Activated naive CD4-positive, alpha-beta T cell treated with anti-CD3 and anti-CD28 coated beads, Interleukin-2, amount 50 U/mL, for 24 hours (primary cell): ENCODE data around the gene CARD11.
"Not testable (repeated sequence)": the region's sequence is repeated elsewhere in the genome, so short reads cannot be mapped to it uniquely, and the experiment has no call there.

ENCODE experiments used
- H3K27ac Mint-ChIP-seq: one replicate; pipeline ENCODE4 v1.8.0; 2021; ENCODE audit warnings: mild to moderate bottlenecking, mixed read lengths
- H3K27me3 Mint-ChIP-seq: one replicate; pipeline ENCODE4 v1.8.0; 2021; ENCODE audit warnings: mixed read lengths
- H3K36me3 Mint-ChIP-seq: one replicate; pipeline ENCODE4 v1.8.0; 2021; ENCODE audit warnings: mixed read lengths
- H3K4me1 Mint-ChIP-seq: one replicate; pipeline ENCODE4 v1.8.0; 2021; ENCODE audit warnings: mixed read lengths
- H3K4me3 Mint-ChIP-seq: one replicate; pipeline ENCODE4 v1.8.0; 2021; ENCODE audit warnings: mild to moderate bottlenecking, mixed read lengths
- H3K9me3 Mint-ChIP-seq: one replicate; pipeline ENCODE4 v1.8.0; 2021; ENCODE audit warnings: mixed read lengths

Gene CARD11

GRCh38 chr7:2958416-2959102 is 85.1 kb downstream of the CARD11 start:
- peaks cover 87% of the 10 kb centered on the region for H3K4me1 Mint-ChIP-seq
- peak overlapping the region; percentile 73 for H3K27ac Mint-ChIP-seq
- no peaks in the 10 kb centered on the region for H3K9me3 Mint-ChIP-seq
- H3K27me3 Mint-ChIP-seq = no peaks in the 10 kb centered on the region
- H3K36me3 Mint-ChIP-seq = peaks cover 7% of the 10 kb centered on the region
- H3K4me3 Mint-ChIP-seq = no peak overlapping the region

- Mint-ChIP-seq H3K4me1 (peaks cover 81% of the 10 kb centered on the region), H3K27ac (peak overlapping the region; percentile 59)
- H3K27me3 Mint-ChIP-seq, H3K4me3 Mint-ChIP-seq, H3K9me3 Mint-ChIP-seq, H3K36me3 Mint-ChIP-seq: not testable (repeated sequence)
Measured at GRCh38 chr7:2957369-2957727, 86.3 kb downstream of the CARD11 start.

GRCh38 chr7:2956526-2957368 is 86.9 kb downstream of the CARD11 start:
- no peaks in the 10 kb centered on the region for H3K9me3 Mint-ChIP-seq
- H3K36me3 Mint-ChIP-seq = peaks cover 8% of the 10 kb centered on the region

GRCh38 chr7:2956076-2956475 is 87.6 kb downstream of the CARD11 start:
- H3K4me1 Mint-ChIP-seq = peaks cover 81% of the 10 kb centered on the region
- peaks cover 10% of the 10 kb centered on the region for H3K36me3 Mint-ChIP-seq
- no peak overlapping the region for H3K4me3 Mint-ChIP-seq
- no peaks in the 10 kb centered on the region for H3K27me3 Mint-ChIP-seq
- no peak overlapping the region for H3K27ac Mint-ChIP-seq
- peaks cover 2% of the 10 kb centered on the region for H3K9me3 Mint-ChIP-seq

More at GRCh38 chr7:2956526-2957368, 86.9 kb downstream of the CARD11 start:
- H3K27ac Mint-ChIP-seq = peak overlapping the region; percentile 59
- peaks cover 81% of the 10 kb centered on the region for H3K4me1 Mint-ChIP-seq
- H3K4me3 Mint-ChIP-seq = no peak overlapping the region
- no peaks in the 10 kb centered on the region for H3K27me3 Mint-ChIP-seq

- H3K36me3 Mint-ChIP-seq = peaks cover 18% of the 10 kb centered on the region
- no peaks in the 10 kb centered on the region for H3K27me3 Mint-ChIP-seq
- H3K4me1 Mint-ChIP-seq = peaks cover 81% of the 10 kb centered on the region
- peaks cover 10% of the 10 kb centered on the region for H3K9me3 Mint-ChIP-seq
- H3K27ac Mint-ChIP-seq = peak overlapping the region; percentile 59
- H3K4me3 Mint-ChIP-seq = no peak overlapping the region
Measured at GRCh38 chr7:2955269-2955668, 88.4 kb downstream of the CARD11 start.

- H3K9me3 Mint-ChIP-seq = peaks cover 12% of the 10 kb centered on the region
- no peaks in the 10 kb centered on the region for H3K27me3 Mint-ChIP-seq
- H3K4me3 Mint-ChIP-seq = no peak overlapping the region
- peaks cover 78% of the 10 kb centered on the region for H3K4me1 Mint-ChIP-seq
- H3K27ac Mint-ChIP-seq = peak overlapping the region; percentile 59
- H3K36me3 Mint-ChIP-seq = peaks cover 22% of the 10 kb centered on the region
Measured at GRCh38 chr7:2954433-2954853, 89.2 kb downstream of the CARD11 start.

GRCh38 chr7:2953588-2954407 is 89.9 kb downstream of the CARD11 start:
- H3K27ac Mint-ChIP-seq = peak overlapping the region; percentile 59
- peaks cover 12% of the 10 kb centered on the region for H3K9me3 Mint-ChIP-seq
- no peaks in the 10 kb centered on the region for H3K27me3 Mint-ChIP-seq
- H3K4me1 Mint-ChIP-seq = peaks cover 79% of the 10 kb centered on the region
- peak overlapping the region; percentile 4 for H3K4me3 Mint-ChIP-seq
- H3K36me3 Mint-ChIP-seq = peaks cover 28% of the 10 kb centered on the region

GRCh38 chr7:2953099-2953498 is 90.6 kb downstream of the CARD11 start:
- Mint-ChIP-seq H3K27ac (no peak overlapping the region), H3K27me3 (no peaks in the 10 kb centered on the region), H3K36me3 (peaks cover 31% of the 10 kb centered on the region), H3K9me3 (peaks cover 12% of the 10 kb centered on the region), H3K4me3 (no peak overlapping the region), H3K4me1 (peaks cover 80% of the 10 kb centered on the region)

- Mint-ChIP-seq H3K4me3 (no peak overlapping the region), H3K36me3 (peaks cover 33% of the 10 kb centered on the region), H3K27ac (no peak overlapping the region), H3K27me3 (no peaks in the 10 kb centered on the region), H3K9me3 (peaks cover 12% of the 10 kb centered on the region), H3K4me1 (peaks cover 76% of the 10 kb centered on the region)
Measured at GRCh38 chr7:2952316-2952715, 91.4 kb downstream of the CARD11 start.

- Mint-ChIP-seq H3K27me3 (no peaks in the 10 kb centered on the region), H3K9me3 (peaks cover 12% of the 10 kb centered on the region), H3K4me3 (peak overlapping the region; percentile 65), H3K36me3 (peaks cover 43% of the 10 kb centered on the region), H3K4me1 (peaks cover 64% of the 10 kb centered on the region), H3K27ac (peak overlapping the region; percentile 82)
Measured at GRCh38 chr7:2950578-2950977, 93.1 kb downstream of the CARD11 start.

GRCh38 chr7:2948749-2949148 is 94.9 kb downstream of the CARD11 start:
- Mint-ChIP-seq H3K9me3 (peaks cover 12% of the 10 kb centered on the region), H3K36me3 (peaks cover 55% of the 10 kb centered on the region), H3K27ac (peak overlapping the region; percentile 5), H3K4me3 (no peak overlapping the region), H3K27me3 (no peaks in the 10 kb centered on the region), H3K4me1 (peaks cover 46% of the 10 kb centered on the region)

GRCh38 chr7:2947058-2947780 is 96.4 kb downstream of the CARD11 start:
- peak overlapping the region; percentile 25 for H3K27ac Mint-ChIP-seq
- peaks cover 62% of the 10 kb centered on the region for H3K36me3 Mint-ChIP-seq
- H3K9me3 Mint-ChIP-seq = peaks cover 12% of the 10 kb centered on the region

GRCh38 chr7:2945171-2945570 is 98.5 kb downstream of the CARD11 start:
- Mint-ChIP-seq H3K27me3 (no peaks in the 10 kb centered on the region), H3K4me3 (no peak overlapping the region), H3K36me3 (peaks cover 58% of the 10 kb centered on the region), H3K4me1 (peaks cover 25% of the 10 kb centered on the region), H3K27ac (peak overlapping the region; percentile 61), H3K9me3 (peaks cover under 1% of the 10 kb centered on the region)

More at GRCh38 chr7:2947058-2947780, 96.4 kb downstream of the CARD11 start:
- Mint-ChIP-seq H3K4me3 (no peak overlapping the region), H3K4me1 (peaks cover 42% of the 10 kb centered on the region), H3K27me3 (no peaks in the 10 kb centered on the region)

- no peaks in the 10 kb centered on the region for H3K9me3 Mint-ChIP-seq
- H3K4me3 Mint-ChIP-seq = no peak overlapping the region
- H3K36me3 Mint-ChIP-seq = peaks cover 57% of the 10 kb centered on the region
- H3K27ac Mint-ChIP-seq = no peak overlapping the region
- H3K4me1 Mint-ChIP-seq = peaks cover 23% of the 10 kb centered on the region
- no peaks in the 10 kb centered on the region for H3K27me3 Mint-ChIP-seq
Measured at GRCh38 chr7:2944739-2945138, 98.9 kb downstream of the CARD11 start.
